Heart left ventricle (tissue), 16 donors: ENCODE data around the gene UNC80. TPM values are rescaled to one million over a fixed set of nuclear protein-coding genes. Genes with fewer than 3 reads are reported as not detected.

Experiments
- ATAC-seq, 4 donors: fragments of 200-7000 bp; cut with Tn5 transposase; one replicate each; pipeline ENCODE4 v1.9.1; 2020 to 2022; ENCODE audit warnings: moderate library complexity in 4 of 4, mild to moderate bottlenecking in 3 of 4, moderate number of reproducible peaks in 1 of 4
- DNase-seq, 5 donors: peaks; one replicate each; pipeline ENCODE4 v3.0.0-alpha.2; 2020
- H3K27ac ChIP-seq, 12 donors: fragments of 200-600 bp; sonication (generic) in 4 of 12; one replicate each; pipeline versions ENCODE4 v1.5.0 to v1.8.0; 2016 to 2022; ENCODE audit warnings: mild to moderate bottlenecking in 2 of 12
- H3K27me3 ChIP-seq, 9 donors: fragments of 200-600 bp; sonication (generic) in 2 of 9; one replicate each; pipeline versions ENCODE4 v1.5.1 to v1.8.0; 2016 to 2022; ENCODE audit warnings: mild to moderate bottlenecking in 3 of 9
- H3K36me3 ChIP-seq, 9 donors: fragments of 200-600 bp; sonication (generic) in 2 of 9; one replicate each; pipeline versions ENCODE4 v1.5.0 to v1.8.0; 2018 to 2022; ENCODE audit warnings: mild to moderate bottlenecking in 2 of 9
- H3K4me1 ChIP-seq, 12 donors: fragments of 200-600 bp; sonication (generic) in 4 of 12; one replicate each; pipeline versions ENCODE4 v1.5.0 to v1.8.0; 2016 to 2022; ENCODE audit warnings: mild to moderate bottlenecking in 3 of 12
- H3K4me3 ChIP-seq, 12 donors: fragments of 200-600 bp; sonication (generic) in 4 of 12; one replicate each; pipeline versions ENCODE4 v1.5.0 to v1.8.0; 2017 to 2022; ENCODE audit warnings: mild to moderate bottlenecking in 9 of 12, moderate library complexity in 4 of 12
- H3K9me3 ChIP-seq, 12 donors: fragments of 200-600 bp; sonication (generic) in 4 of 12; one replicate each; pipeline versions ENCODE4 v1.5.0 to v1.8.0; 2016 to 2022; ENCODE audit warnings: mild to moderate bottlenecking in 1 of 12
- POLR2A ChIP-seq, 2 donors: fragments of 450-650 bp; IDR thresholded peaks; one replicate each; pipeline ENCODE4 v1.6.1; 2017; ENCODE audit warnings: antibody characterized with exemption in 2 of 2, mild to moderate bottlenecking in 2 of 2, moderate library complexity in 2 of 2
- whole genome bisulfite sequencing, 4 donors: extraction: QIAGEN DNeasy Blood & Tissue Kit in 2 of 4; methylation state at CpG; one replicate each; pipeline versions ENCODE4 v1.1.5 to v1.1.7; 2013 to 2018; 5-methylcytosine and 5-hydroxymethylcytosine counted together
- intact Hi-C, 10 donors: fragments of 100-400 bp; cut with DNase I; formaldehyde crosslinking; loops; one replicate each; pipeline versions ENCODE4 v1.11.1 to v1.14.2; 2022
- polyA plus RNA-seq, 2 donors: library from polyadenylated mRNA; stranded (reverse); fragments of 200-250 nt; gene quantifications; one replicate each; pipeline ENCODE4 v1.2.3, GENCODE V29; 2013
- total RNA-seq, 9 donors: library from RNA; depleted of rRNA in 2 of 9; stranded (reverse); fragments of >200 nt in 2 of 9; fragmentation: NEBNext Ultra II Directional in 3 of 9; extraction: Animal tissue kit (Norgen Biotek cat#: 25700) in 3 of 9; gene quantifications; one replicate each; pipeline versions ENCODE4 v1.1.0 to v1.2.4, GENCODE V29; 2016 to 2023
- TF ChIP-seq, protein P1 (sequence below), 12 donors: fragments of 200-600 bp; sonication (generic) in 4 of 12; IDR thresholded peaks; one replicate each; pipeline versions ENCODE4 v1.5.0 to v1.8.0; 2018 to 2022; ENCODE audit warnings: antibody characterized with exemption in 12 of 12, mild to moderate bottlenecking in 5 of 12
- donor health status: ischemic (EF 13 %, LVEDD 7.1; RV severe dilation, severe dysfunction).
- donor health status: healthy with polysubstance abuse.
- donor health status: DM: no; HTN: yes; CAD: no.
- donor health status: DM: no; HTN: no; CAD: no.
- donor health status: ischemic (EF 25% LVEDD 6.9; RV normal size, moderate dysfunction).
- donor health status: ischemic (EF 25% LVEDD 5.7; RV mildly dilated, moderate dysfunction).
- donor health status: healthy.
- donor health status: DM: yes; HTN: yes; CAD: no.
- donor health status: ischemic (EF 35%, LVEDD 5.7; RV mildly dilated, moderate dysfunction).
- donor health status: nonischemic (EF 11% LVEDD 7.7; RV severe dilation, severe dysfunction).
- donor health status: DM: yes; HTN: yes; CAD: no.
- donor health status: PGD.
- donor health status: ischemic (EF 29% LVEDD 5.4; RV normal size, mild dysfunction).
- donor health status: nonischemic (EF 23%, LVEDD 6.1; RV moderate dilation, normal function).

UNC80 gene
- total and polyA plus RNA-seq, 11 donors, result 0.04 to 1.4 (median 0.36) TPM; not detected in 6

DNA sequence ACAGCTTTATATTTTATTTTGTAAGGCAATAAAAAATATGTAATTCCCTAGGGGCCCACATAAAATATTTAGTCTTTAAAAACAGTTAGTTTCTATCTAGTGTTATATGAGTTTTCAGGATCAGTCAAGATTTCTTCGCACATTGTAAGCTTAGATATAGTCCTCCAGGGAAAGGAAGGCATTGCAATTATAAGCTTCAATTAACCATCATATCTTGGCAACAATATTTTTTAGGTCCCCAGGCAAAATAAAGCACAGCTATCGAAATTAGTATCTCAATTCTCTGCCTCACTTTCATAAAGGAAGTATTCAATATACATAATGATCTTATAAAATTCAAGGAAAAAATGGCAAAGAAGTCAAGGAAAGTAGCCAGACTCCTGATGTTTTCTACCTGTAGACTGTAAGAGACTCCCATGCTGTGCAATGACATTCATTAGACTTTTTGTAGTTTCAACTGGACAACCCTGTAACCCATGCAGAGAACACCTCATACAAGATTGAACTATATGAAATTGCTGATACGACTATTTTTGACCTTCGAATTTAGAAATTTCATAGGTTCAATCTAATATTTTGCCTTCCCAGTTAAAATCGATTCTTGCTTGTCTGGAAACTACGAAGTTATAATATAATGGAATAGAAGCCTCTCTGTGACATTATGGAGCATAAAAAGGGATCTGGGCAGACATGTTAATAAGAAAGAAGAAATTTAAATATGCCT, 96.8 kb downstream of the UNC80 start:
- H3K4me1 ChIP-seq, result no peaks in the 10 kb centered on the region
- TF ChIP-seq, protein P1, sequence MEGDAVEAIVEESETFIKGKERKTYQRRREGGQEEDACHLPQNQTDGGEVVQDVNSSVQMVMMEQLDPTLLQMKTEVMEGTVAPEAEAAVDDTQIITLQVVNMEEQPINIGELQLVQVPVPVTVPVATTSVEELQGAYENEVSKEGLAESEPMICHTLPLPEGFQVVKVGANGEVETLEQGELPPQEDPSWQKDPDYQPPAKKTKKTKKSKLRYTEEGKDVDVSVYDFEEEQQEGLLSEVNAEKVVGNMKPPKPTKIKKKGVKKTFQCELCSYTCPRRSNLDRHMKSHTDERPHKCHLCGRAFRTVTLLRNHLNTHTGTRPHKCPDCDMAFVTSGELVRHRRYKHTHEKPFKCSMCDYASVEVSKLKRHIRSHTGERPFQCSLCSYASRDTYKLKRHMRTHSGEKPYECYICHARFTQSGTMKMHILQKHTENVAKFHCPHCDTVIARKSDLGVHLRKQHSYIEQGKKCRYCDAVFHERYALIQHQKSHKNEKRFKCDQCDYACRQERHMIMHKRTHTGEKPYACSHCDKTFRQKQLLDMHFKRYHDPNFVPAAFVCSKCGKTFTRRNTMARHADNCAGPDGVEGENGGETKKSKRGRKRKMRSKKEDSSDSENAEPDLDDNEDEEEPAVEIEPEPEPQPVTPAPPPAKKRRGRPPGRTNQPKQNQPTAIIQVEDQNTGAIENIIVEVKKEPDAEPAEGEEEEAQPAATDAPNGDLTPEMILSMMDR (IDR thresholded peaks at IDR 0.05), result no peak
- no peak for TF ChIP-seq POLR2A (IDR thresholded peaks at IDR 0.05)
- ATAC-seq, result no peak
- DNase-seq, result no peak
- no peak overlapping the region for H3K27ac ChIP-seq
- intact Hi-C loops, result no loop called here
- H3K9me3 ChIP-seq, result peaks cover 0 to 3% (median 0%) of the 10 kb centered on the region in 12 donors
- no peak overlapping the region for H3K4me3 ChIP-seq
- 82 to 88% (median 85%) methylated on average over 6 of the region's 6 CpGs for WGBS, 4 donors
- no peaks in the 10 kb centered on the region for H3K36me3 ChIP-seq
- H3K27me3 ChIP-seq, result no peaks in the 10 kb centered on the region

DNA sequence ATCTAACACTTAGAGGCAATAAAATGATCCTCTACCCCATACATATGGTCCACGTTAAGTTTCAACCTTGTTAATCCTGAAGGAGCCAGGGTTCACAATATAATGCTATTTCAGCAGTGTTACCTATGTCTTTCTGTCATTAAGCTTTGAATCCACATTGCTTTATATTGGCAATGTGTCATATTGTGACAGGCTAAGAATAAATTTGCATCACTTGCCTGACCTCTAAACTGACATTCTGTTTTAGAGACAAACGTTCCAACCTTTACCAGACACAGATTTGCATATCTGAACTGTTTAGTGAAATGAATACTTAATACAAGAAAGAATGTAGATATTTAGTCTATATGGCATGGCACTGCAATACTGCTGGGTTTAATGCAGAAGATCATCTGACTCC, 98.4 kb downstream of the UNC80 start:
- Histone ChIP-seq H3K9me3 (peaks cover 0 to 3% (median 0%) of the 10 kb centered on the region in 12 donors), H3K27ac (no peak overlapping the region), H3K36me3 (no peaks in the 10 kb centered on the region), H3K4me3 (no peak overlapping the region), H3K4me1 (no peaks in the 10 kb centered on the region), H3K27me3 (no peaks in the 10 kb centered on the region)
- ATAC-seq (no peak), DNase-seq (no peak)
- WGBS, 4 donors, result 38 to 60% (median 58%) methylated on average over 2 of the region's 2 CpGs
- intact Hi-C loops, result no loop called here
- no peak for TF ChIP-seq POLR2A (IDR thresholded peaks at IDR 0.05)
- TF ChIP-seq, protein P1 (IDR thresholded peaks at IDR 0.05), result no peak

DNA sequence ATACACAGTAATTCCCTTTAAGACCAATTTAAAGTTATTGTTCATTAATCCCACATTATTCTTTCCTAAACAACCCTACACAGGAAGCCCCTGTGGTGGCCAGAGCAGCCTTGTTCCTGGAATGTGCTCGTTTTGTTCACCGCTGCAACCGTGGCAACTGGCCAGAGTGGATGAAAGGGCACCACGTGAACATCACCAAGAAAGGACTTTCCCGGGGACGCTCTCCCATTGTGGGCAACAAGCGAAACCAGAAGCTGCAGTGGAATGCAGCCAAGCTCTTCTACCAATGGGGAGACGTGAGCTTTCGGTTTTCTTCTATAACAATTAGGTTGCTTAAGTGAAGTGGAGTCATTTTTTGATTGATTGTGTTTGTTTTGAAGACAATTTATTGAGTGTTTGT, 101.0 kb downstream of the UNC80 start:
- H3K36me3 ChIP-seq, result no peaks in the 10 kb centered on the region
- peaks cover 0 to 3% (median 0%) of the 10 kb centered on the region in 12 donors for H3K9me3 ChIP-seq
- TF ChIP-seq, protein P1 (IDR thresholded peaks at IDR 0.05), result no peak
- TF ChIP-seq POLR2A (IDR thresholded peaks at IDR 0.05), result no peak
- ATAC-seq (peak in 3 of 4 donors; percentile 49 to 69 (median 61)), DNase-seq (peak in 4 of 5 donors; percentile 35 to 70 (median 58))
- 53 to 61% (median 60%) methylated on average over 9 of the region's 9 CpGs for WGBS, 4 donors
- intact Hi-C loops, result no loop called here
- no peak overlapping the region for H3K4me3 ChIP-seq
- no peaks in the 10 kb centered on the region for H3K27me3 ChIP-seq
- no peak overlapping the region for H3K27ac ChIP-seq
- no peaks in the 10 kb centered on the region for H3K4me1 ChIP-seq

DNA sequence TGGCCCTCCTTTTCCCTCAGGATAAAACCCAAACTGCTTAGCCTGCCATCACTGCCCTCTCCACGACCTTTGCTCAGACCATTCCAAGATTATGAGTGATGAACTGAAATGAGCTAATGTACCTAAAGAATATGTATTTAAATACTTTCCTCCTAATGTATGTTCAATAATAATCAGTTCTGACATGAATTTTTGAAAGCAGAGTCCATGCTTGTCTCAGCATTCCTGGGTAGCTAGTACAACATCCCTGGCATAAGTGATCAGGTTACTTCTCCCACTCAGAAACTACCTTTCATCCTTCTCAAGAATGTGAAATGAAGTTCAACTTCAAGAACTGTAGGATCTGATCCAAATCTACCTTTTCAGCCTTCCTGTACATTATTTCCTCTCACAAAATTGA, 103.6 kb downstream of the UNC80 start:
- Histone ChIP-seq H3K27me3 (no peaks in the 10 kb centered on the region), H3K36me3 (no peaks in the 10 kb centered on the region), H3K4me3 (no peak overlapping the region), H3K9me3 (peaks cover 0 to 3% (median 0%) of the 10 kb centered on the region in 12 donors), H3K27ac (no peak overlapping the region), H3K4me1 (no peaks in the 10 kb centered on the region)
- intact Hi-C loops, result no loop called here
- ATAC-seq (no peak), DNase-seq (no peak)
- 71 to 90% (median 82%) methylated on average over 1 of the region's 1 CpG for WGBS, 4 donors
- TF ChIP-seq POLR2A (IDR thresholded peaks at IDR 0.05), result no peak
- TF ChIP-seq, protein P1 (IDR thresholded peaks at IDR 0.05), result no peak
